GM18858 (cell line): ENCODE measurements around the gene ATF5.

Source experiments
- ATAC-seq: cut with Tn5 transposase; IDR thresholded peaks from one replicate; pipeline ENCODE4 v1.9.1; 2021; ENCODE audit not compliant: unreplicated experiment

ATF5 gene, protein sequence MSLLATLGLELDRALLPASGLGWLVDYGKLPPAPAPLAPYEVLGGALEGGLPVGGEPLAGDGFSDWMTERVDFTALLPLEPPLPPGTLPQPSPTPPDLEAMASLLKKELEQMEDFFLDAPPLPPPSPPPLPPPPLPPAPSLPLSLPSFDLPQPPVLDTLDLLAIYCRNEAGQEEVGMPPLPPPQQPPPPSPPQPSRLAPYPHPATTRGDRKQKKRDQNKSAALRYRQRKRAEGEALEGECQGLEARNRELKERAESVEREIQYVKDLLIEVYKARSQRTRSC

DNA sequence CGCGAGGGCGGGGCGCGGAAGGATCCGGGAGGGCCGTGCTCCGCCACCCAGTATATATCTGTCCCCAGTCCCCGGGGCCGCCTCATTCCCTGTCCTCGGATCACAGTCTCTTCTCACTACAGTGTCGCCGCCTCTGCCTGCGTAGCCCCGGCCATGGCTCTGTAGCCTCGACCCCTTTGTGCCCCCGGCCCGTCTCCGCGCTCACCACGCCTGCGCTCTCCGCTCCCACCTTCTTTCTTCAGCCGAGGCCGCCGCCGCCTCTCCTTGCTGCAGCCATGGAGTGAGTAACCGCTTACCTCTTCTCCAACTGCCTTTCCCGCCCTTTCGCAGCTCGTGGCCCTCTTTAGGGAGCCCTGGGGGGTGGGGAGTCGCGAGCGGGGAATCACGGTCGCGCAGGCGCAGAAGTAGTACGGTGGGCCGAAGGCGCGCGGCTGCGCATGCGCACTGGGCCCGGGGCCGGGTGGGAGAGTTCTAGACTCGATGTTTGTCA is at the start of gene ATF5, which contains the start of gene NUP62:
Gene ATF5 (plus strand): TSS at position 85 of the 490 bp plus-strand sequence. CDS start 1,646 bp downstream, outside the sequence.
Gene NUP62 (minus strand): TSS at position 384 of the 490 bp plus-strand sequence. CDS start 19,697 bp downstream, outside the sequence.
- peak; percentile 12 for ATAC-seq

DNA sequence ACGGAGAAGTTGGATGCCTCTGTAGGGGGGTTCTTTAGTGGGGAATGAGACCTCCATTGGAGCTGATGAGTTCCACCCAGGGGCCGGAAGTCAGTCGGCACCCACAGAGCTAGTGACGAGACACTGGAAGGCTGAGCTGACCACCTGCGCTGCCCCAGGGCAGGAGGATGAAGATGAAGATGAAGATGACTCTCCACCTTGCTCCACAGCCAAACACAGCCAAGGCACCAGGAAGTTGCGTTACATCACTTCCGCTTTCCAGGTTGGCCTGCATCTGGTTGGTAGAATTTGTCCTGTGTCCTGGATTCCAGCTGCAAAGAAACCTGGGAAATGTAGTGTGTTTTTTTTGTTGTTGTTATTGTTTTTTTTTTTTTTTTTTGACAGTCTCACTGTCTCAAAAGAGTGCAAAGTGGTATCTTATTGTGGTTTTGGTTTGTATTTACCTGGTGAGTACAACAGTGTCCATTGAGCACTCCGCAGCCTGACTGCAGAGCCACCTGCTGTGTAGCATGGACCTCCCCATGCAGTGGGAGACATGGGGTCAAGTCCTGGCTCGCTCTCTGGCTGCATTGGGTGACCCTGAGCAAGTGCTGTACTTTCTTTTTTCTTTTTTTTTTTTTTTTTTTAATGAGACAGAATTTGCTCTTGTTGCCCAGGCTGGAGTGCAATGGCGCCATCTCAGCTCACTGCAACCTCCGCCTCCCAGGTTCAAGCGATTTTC is 49.6 kb upstream of the ATF5 start:
- no peak for ATAC-seq

DNA sequence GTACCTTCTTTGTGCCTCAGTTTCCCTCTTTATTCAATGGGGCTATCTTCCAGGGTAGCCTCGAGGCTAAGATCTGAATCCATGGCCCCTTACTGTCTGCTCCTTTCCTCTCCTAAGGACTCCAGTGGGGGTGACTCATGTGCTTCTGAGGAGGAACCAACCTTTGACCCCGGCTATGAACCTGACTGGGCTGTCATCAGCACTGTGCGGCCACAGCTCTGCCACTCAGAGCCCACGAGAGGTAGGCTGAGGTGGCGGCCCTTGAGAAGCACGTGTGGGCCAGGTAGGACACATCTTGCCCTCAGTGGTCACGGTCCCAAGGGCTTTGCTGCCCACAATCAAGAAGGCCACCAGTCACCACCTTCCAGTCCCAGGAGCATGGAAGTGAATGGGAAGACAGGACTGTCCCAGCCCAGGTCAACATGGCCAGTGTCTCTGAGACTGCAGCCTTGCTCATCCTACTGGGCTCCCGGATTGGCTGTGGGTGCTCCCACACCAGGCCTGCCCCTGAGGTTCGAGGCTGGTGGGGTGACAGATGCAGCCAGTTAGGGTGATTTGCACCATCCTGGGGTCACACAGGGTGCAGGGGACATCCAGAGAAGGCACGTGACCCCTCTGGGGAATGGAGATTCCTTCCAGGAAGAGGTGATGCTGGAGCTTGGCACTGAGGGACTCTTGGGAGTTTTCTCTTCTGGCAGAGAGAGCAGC is 48.7 kb upstream of the ATF5 start:
- ATAC-seq = no peak

DNA sequence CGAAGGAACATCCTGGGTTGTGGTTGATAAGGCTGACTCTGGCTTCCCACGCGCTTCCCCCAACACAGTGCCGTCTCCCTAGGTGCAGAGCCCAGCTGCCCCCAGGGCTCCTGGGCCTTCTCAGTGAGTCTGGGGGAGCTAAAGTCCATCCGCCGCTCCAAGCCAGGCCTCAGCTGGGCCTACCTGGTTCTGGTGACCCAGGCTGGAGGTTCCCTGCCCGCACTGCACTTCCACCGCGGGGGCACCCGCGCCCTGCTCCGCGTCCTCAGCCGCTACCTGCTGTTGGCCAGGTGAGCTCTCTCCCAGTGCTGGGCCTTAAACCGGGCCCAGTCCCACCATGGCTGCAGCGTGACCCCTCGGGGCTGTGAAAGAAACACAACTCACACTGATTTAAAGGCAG is 47.8 kb upstream of the ATF5 start:
- ATAC-seq = no peak

DNA sequence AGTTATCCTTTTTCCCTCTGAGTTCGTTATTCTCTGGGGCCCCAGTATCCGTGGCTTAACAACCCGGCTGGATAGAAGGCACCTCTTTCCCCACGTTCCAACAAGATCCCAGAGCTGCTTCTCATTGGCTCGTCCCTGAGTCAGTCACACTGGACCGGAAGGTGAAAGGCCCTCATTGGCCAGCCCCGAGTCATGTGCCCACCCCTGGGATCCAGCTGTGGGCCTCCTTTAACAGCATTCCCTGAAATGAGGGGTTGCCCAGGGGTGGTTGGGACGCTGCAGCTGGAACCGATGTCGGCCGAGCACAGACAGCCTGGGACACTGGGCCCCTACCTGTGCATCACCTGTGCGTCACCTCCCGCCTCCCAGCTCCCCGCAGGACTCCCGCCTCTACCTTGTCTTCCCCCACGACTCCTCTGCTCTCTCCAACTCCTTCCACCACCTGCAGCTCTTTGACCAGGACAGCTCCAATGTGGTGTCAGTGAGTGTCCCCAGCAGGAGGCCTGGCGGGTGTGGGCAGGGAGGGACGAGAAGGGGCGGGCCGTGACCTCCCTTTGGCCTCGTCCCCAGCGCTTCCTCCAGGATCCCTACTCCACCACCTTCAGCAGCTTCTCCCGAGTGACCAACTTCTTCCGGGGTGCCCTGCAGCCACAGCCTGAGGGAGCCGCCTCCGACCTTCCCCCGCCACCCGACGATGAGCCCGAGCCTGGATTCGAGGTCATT is 47.2 kb upstream of the ATF5 start:
- no peak for ATAC-seq

DNA sequence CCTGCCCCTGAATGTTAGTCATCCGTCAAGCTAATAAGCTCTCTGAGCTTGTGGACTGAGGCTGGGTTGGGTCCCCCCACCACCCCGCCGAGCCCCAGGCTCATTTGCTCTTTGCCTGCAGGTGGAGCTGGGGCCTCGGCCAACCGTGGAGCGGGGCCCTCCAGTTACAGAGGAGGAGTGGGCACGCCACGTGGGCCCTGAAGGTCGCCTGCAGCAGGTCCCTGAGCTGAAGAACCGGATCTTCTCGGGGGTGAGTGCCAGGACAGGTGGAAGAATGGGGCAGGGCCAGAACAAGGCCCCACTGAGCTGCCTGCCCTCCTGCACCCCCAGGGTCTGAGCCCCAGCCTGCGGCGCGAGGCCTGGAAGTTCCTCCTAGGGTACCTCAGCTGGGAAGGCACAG is 46.4 kb upstream of the ATF5 start:
- ATAC-seq = no peak

DNA sequence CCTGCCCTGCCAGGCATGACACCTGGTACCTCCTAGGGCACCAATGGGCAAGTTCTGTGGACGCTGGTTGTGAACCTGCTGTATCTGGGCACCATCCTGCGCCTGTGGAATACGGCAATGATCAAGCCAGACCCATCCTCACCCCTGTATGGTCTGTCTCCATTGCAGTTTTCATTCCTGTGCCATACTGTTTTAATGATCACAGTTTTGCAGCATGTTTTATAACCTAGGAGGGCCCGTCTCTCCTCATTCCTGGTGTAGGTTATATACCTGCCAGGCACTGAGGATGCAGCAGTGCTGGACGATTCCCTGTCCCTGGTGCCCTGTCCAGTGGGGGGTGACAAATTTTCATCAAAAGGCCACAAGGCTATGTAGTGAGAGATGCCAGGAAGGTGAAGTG is 45.9 kb upstream of the ATF5 start:
- no peak for ATAC-seq

DNA sequence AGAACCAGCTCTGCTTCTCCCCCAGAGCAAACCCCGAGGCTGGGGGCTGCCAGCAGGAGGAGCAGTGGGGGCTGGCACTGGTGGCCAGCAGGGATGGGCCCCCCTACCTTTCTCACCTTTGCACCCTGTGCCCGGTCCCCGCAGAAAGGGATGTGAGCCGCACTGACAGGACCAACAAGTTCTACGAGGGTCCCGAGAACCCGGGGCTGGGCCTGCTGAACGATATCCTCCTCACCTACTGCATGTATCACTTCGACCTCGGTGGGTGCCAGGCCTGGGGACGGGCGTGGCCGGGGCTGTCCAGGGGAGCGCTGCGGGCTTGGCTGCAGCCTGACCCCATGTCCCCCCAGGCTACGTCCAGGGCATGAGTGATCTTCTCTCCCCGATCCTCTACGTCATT is 44.9 kb upstream of the ATF5 start:
- no peak for ATAC-seq

DNA sequence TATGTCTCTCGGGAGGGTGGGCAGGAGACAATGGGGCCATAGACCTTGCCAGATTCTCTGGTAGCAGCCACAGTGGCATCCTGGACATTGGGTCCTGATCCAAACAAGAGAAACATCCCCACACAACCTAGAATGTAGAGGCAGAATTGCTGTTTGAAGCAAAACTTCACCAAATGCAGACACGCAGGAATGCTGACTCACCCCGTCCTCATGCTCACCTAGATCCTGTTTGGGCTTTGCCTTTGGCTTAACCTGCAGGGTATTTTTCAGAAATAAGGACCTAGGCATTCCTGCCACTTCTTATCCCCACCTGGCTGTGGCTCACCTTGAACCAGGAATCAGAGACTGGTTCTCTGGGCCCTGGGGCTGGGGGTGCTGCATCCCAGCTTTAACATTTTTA is 44.2 kb upstream of the ATF5 start:
- ATAC-seq = no peak

DNA sequence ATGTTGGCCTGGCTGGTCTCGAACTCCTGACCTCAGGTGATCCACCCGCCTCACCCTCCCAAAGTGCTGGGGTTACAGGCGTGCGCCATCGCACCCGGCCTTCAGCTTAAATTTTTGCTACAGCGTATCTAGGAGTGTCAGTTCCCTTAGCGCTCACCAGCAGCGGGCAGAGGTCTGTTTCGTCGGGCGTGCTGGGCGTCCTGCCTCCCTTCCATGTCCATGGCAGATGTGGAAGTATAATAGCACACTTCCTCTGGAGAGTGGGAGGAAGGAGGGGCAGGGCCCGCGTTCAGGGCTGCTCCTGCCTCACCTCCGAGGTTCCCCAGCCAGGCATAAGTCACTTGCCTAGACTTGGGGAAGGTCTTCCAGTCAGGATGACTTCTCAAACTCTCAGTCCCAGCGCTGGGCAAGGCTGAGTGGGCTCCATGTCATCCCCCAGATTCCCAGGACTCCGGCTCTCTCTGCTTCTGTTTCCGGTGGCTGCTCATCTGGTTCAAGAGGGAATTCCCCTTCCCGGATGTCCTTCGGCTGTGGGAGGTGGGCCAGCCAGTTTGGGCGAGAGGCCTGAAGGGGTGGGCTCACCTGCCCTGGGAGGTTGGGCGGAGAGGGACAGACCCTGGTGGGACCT is 41.9 kb upstream of the ATF5 start:
- no peak for ATAC-seq

DNA sequence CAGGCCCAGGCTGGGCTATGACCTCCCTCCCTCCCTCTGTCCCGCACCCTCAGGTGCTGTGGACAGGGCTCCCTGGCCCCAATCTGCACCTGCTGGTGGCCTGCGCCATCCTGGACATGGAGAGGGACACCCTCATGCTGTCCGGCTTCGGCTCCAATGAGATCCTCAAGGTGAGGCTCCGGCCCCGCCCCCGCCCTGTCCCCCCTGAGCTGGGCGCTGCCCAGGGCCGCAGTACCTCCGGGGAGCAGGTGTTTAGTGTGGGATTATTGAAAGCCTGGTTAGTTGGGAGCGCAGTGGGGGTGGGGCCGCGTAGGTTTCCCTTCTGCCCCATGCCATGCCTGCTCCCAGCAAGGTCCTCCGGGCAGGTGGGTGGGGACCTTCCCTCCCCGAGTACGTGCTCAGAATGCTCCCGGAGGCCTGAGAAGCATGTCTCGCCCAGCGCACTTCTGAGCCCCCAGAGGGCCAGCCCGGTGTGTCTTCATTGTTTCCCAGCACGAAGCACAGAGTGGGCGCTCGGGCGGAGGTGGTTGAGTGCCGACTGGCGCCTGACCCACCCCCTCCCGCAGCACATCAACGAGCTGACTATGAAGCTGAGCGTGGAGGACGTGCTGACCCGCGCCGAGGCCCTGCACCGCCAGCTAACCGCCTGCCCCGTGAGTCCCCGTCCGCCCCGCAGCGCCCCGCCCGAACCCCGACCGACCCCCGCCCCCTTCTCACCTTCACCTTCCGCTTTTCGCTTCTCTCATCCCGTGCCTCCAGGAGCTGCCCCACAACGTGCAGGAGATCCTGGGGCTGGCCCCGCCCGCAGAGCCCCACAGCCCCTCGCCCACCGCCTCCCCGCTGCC is 41.1 kb upstream of the ATF5 start:
- ATAC-seq = no peak

DNA sequence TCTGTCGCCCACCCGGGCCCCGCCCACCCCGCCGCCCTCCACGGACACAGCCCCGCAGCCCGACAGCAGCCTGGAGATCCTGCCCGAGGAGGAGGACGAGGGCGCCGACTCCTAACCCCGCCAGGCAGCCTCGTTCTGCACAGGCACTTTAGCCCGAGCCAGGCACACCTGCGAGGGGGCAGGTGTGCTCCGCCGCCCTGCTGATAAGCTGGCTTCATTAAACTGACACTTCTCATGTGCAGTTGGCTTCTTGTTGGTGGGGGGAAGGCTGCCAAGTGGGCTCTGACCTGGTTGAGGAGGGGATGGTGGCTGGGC is 40.5 kb upstream of the ATF5 start:
- no peak for ATAC-seq

DNA sequence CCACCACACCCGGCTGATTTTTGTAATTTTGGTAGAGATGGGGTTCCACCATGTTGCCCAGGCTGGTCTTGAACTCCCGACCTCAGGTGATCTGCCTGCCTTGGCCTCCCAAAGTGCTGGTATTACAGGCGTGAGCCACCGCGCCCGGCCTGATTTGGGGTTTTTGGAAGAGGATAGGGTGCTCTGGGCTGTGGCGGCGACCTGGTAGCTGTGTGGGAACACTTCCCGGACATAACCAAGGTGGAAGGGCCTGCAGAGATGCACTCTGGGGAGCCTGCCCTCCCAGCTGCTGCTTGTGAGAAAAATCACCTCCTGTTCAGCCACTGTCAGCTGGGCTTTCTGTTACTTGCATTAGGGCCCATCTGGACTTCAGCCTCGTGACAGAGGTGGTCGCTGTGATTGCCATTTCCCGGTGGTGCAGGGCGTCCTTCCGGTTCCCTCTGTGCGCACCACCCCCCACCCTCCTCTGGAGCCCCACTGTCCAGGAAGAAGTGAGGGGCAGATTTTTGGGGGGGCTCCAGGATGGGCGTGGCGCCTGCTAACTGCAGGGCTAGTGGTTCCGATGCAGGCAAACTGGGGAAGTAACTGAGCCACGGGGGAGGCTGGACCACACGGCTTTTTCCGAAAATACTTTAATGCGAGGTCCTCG is 39.8 kb upstream of the ATF5 start:
- no peak for ATAC-seq

DNA sequence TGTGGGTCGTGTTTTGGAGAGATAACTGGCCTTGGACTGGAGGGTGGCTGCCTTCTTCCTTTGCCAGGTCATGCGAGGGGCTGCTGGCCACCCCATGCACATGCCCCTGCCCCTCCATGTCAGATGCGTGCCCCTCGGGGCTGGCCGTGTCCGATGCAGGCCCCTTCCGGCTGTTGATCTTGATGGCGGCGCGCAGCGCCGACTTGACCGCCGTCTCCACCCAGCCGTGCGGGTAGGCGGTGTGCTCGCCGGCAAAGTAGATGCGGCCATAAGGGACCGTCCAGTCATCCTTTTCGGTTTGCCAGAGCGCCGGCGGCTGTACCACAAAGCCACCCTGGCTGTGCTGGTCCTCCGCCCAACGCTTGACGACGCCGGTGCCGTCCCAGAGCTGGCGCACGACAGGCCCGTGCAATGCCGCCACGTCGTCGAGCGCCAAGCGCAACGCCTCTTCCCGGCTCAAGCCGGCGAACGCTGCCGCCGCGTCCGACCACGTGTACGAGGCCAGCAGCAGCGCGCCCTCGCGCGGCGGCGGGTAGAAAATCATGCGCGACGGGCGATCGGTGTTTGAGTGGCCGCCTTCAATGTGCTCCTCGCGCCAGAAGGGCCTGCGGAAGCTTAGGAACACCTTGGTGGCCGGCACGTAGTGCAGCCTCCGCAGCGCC is 39.2 kb upstream of the ATF5 start:
- no peak for ATAC-seq

DNA sequence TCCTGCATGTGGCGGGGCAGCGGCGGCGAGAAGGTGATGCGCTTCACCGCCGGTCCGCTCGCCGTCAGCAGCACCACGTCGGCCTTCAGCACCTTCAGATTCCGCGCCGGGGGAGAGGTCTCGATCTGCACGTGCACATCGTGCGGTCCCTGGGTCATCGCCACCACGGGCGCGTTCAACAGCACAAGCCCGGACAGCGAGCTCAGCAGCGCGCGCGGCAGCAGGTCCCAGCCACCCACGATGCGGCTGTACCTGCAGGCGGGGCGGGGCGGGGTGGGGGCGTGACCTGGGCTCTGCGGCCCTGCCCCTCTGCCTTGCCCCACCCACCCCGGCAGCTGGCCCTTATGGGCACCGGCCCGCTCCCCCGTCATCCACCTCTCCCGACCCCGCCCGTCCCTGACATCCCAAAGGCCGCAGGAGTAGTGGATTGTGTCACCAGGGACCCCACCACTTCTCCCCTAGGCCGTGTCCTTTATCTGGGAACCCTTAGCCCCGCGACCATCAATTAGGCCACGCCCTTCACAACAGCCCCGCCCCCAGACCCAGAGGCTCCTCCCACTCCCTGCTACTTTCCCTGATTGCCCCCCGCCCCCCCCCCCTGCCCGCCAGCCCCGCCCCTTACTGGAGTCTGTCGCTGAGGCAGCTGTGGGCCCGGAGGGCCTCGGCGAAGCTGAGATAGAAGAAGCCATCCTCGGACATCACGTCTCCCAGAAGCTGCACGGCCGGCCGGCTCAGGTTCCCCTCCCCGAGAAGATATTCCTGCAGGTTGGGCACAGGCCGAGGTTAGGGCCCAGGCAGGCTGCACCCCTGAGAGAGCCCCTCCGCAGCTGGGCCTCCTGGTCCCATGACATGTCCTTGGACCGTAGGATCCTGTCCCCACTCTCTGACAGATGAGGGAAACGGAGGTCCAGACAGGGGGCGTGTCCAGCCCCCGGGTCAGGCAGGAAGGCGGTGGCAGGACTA is 38.4 kb upstream of the ATF5 start:
- ATAC-seq = no peak

DNA sequence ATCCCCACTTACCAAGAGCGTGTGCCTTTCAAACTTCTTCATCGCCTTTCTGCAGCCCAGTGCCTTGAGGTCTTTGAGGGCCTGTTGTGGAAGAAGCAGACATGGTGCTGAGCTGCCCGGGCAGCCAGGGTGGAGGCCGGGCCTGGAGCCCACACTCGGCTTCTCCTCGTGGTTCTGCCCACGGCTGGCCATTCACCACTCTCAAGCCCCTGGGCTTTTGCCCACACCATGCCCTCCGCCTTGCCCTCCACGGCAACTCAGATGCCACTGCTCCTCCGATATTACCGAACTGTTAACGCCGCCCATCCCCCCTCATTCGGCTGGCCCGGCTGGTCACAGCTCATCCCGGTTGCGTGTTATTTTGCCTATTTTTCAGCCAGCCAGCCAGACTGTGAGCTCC is 37.6 kb upstream of the ATF5 start:
- ATAC-seq = no peak

DNA sequence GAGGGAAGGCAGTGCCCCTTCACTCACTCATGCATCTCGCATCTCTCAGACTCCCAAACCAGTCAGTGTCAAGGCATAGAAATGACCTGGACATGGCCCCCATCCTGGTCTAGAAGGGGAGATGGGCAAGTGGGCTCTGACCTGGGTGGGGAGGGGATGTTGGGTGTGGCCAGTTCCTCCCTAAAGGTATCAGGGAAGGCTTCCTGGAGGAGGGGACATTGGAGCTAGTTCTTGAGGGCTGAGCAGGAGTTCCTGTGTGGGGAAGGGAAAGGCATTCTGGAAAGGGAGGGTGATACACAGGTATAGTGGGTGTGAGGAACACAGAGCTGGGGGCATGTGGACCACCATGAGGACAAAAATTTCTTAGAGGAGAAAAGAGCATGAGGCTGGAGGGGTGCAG is 36.3 kb upstream of the ATF5 start:
- ATAC-seq = no peak
